ENCODE results near the gene CARS1.

The CARS1 gene

DNA sequence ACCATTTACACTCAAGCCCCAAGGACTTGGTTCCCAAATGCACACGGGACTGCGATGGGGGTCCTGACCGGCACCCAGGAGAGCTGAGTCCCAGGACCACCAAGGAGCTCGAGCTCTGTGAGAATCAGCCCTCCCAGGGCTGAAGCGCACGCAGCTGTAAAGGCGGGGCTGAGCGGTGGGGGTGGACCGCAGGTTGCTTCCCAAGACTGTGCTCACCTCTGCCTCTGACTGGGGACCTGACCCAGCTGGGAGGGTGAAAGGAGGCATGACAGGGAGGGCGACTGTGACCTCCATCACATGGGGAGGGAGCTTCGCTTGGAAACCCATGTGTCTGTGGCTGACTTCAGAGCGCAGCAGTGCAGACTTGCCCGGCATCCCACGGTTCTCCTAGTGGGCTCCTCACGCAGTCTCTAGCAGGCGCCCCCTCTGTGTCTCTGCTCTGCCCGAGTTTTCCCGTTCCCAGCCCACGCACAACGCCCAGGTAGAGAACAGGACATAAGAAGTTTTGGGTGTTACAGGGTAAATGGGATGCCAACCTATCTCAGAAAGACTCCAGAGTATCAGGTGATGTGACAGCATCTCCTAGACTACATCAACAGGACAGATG, 49.7 kb downstream of the CARS1 start:
- no peak for DNase-seq (ENCODE audit: low read depth)
- TF ChIP-seq, protein P1, sequence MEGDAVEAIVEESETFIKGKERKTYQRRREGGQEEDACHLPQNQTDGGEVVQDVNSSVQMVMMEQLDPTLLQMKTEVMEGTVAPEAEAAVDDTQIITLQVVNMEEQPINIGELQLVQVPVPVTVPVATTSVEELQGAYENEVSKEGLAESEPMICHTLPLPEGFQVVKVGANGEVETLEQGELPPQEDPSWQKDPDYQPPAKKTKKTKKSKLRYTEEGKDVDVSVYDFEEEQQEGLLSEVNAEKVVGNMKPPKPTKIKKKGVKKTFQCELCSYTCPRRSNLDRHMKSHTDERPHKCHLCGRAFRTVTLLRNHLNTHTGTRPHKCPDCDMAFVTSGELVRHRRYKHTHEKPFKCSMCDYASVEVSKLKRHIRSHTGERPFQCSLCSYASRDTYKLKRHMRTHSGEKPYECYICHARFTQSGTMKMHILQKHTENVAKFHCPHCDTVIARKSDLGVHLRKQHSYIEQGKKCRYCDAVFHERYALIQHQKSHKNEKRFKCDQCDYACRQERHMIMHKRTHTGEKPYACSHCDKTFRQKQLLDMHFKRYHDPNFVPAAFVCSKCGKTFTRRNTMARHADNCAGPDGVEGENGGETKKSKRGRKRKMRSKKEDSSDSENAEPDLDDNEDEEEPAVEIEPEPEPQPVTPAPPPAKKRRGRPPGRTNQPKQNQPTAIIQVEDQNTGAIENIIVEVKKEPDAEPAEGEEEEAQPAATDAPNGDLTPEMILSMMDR (IDR thresholded peaks at IDR 0.05; ENCODE audit: insufficient read depth, low read depth, low read length, missing control alignments), result no peak
- H3K4me3 ChIP-seq (ENCODE audit: low read depth, low read length), result no peak overlapping the region

DNA sequence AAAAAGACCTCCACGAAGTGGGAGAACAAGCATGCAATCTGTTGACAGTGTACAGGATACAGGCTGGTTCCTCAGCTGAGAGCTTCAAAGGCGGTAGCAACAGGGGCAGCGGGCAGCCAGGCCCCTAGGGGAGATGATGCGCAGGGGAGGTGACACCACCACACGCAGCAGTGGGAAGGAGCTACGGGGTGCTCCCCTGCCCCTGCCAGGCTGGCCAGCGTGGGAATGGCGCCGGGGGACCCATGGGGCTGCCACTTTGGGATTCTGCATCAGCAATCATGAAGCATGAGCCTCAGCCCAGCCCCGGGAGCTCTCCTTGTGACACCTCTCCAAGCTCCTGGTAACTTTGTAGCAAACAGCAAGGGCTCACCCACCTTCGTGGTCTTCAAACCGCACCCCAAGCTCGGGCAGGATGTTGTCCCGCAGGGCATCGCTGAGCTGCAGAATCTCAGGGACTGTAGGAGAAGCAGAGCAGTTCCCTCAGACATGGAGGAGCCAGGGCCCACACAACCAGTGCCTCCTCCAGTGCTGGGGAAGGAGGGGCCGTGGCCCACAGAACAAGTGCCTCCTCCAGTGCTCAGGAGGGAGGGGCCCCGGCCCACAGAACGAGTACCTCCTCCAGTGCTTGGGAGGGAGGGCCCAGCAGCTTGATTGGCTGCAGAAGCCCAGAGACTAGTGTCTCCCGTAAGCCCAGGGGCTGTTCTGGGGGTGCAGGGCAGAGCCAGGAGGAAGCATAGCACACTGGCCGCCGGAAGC, 50.5 kb downstream of the CARS1 start:
- DNase-seq (ENCODE audit: low read depth), result no peak
- TF ChIP-seq, protein P1 (IDR thresholded peaks at IDR 0.05; ENCODE audit: insufficient read depth, low read depth, low read length, missing control alignments), result no peak
- no peak overlapping the region for H3K4me3 ChIP-seq (ENCODE audit: low read depth, low read length)

DNA sequence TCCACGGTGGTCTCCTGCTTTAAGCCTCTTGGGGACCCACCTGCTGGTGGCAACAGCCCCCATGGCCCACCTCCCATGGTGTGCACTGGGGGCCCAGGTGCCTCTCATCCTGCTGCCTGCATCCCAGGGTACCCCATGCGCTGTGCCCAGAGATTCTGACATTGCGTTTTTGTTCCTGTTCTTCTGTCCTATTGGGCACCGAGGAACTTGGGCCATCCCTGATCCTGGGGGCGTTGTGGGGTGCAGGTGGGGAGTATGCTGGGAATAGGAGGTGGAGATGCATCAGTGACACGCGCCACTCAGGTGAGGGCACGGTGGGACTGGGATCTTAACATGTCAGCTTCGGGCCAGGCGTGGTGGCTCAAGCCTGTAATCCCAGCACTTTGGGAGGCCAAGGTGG, 52.7 kb downstream of the CARS1 start:
- H3K4me3 ChIP-seq (ENCODE audit: low read depth, low read length), result no peak overlapping the region
- DNase-seq (ENCODE audit: low read depth), result no peak
- TF ChIP-seq, protein P1 (IDR thresholded peaks at IDR 0.05; ENCODE audit: insufficient read depth, low read depth, low read length, missing control alignments), result no peak

DNA sequence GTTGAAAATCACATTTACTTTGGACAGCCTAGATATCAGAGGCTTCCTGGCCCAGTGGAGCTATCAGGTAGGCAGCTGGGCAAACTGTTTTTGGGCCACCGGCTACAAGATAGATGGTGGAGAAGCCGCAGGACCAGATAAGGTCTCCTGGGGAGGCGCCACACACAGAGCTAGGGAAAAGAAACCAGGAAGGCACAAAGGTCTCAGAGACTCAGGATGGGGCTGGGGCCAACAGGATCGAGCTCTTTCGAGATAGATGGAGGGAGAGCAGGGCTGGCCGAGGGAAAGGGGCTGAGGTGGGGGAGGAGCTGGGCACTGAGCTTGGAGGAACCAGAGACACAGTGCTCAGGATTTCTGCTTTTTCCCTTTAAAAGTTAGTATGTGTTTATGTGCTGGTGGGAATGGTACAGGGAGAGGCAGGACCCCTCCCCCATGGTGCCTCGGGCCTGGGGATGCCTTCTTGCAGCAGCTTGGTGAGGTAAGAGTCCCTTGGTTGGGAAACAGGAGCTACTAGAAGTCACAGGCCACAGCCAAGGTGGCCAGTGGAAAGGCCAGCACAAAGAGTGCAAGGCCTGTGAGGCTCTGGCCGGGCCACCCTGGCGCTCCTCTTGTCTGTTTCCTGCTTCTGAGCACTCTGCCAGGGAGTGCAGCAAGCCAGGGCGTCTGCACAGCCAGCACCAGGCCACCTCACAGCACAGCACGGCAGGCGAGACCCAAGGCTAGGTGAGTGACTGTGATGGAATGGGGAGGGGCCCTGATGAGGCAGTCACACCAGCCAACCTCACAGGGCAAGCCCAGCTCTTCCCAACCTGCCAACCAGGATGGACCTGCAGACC, 53.6 kb downstream of the CARS1 start:
- TF ChIP-seq, protein P1 (IDR thresholded peaks at IDR 0.05; ENCODE audit: insufficient read depth, low read depth, low read length, missing control alignments), result no peak
- no peak for DNase-seq (ENCODE audit: low read depth)
- no peak overlapping the region for H3K4me3 ChIP-seq (ENCODE audit: low read depth, low read length)

DNA sequence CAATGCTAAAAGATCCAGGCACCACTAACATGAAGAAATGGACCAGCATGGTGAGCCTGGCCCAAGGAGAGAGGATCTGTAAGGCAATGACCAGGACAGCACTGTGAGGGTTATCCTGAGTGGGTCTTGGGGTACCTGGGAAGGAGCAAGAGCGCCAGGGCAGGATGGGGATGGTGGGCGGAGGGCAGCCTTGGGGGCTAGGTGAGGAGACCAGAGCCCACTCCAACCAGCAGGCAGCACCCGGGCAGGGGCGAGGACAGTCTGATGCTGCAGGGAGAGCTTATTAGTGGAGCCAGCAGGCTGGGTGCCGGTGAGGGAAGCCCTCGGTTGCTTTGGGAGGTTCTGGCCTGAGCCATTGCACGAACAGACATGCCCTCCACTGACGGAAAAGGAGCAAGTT, 54.4 kb downstream of the CARS1 start:
- H3K4me3 ChIP-seq (ENCODE audit: low read depth, low read length), result no peak overlapping the region
- TF ChIP-seq, protein P1 (IDR thresholded peaks at IDR 0.05; ENCODE audit: insufficient read depth, low read depth, low read length, missing control alignments), result no peak
- DNase-seq (ENCODE audit: low read depth), result no peak

DNA sequence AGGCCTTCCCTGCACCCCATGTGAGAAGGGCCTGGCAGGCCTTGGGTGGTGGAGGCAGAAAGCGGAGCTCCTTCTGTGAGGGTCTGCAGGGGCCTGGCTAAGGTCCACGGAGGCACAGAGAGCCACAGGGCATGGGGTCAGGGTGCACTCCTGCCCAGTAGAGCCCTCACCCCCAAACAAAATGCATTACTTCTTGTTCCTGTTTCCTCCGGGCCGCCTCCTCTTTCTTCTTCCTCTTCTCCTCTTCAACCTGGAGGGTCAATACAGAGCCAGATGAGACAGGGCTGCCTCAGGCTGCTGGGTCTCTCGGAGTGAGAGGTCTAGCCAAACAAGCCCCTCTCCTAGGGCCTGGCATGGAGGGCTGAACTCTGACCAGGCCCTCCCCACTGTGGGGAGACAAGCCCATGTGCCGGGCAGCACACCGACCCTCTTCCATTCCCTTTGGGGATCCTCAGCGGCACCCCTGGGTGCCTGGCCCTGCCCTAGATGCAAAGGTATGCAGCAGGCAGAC, 54.8 kb downstream of the CARS1 start:
- no peak overlapping the region for H3K4me3 ChIP-seq (ENCODE audit: low read depth, low read length)
- TF ChIP-seq, protein P1 (IDR thresholded peaks at IDR 0.05; ENCODE audit: insufficient read depth, low read depth, low read length, missing control alignments), result no peak
- no peak for DNase-seq (ENCODE audit: low read depth)

Measured in GM12865 (cell line).